HepG2 (cell line): ENCODE measurements around the gene IFI35. TPM values are rescaled to one million over a fixed set of nuclear protein-coding genes. Genes with fewer than 3 reads are reported as not detected.

Source experiments
- CTCF ChIP-seq: sonication (generic); formaldehyde crosslinking; IDR thresholded peaks from 2 replicates; pipeline ENCODE4 v1.5.0; 2020; ENCODE audit warnings: mild to moderate bottlenecking, missing genetic modification reagents, moderate library complexity
- MED1 ChIP-seq: sonication (generic); formaldehyde crosslinking; IDR thresholded peaks from 2 replicates; pipeline ENCODE4 v1.4.0; 2020; ENCODE audit warnings: missing genetic modification reagents
- PHF20 ChIP-seq: sonication (generic); formaldehyde crosslinking; IDR thresholded peaks from 2 replicates; pipeline ENCODE4 v1.5.0; 2020; ENCODE audit warnings: mild to moderate bottlenecking, missing genetic modification reagents
- ZNF331 ChIP-seq: sonication (generic); formaldehyde crosslinking; IDR thresholded peaks from 2 replicates; pipeline ENCODE4 v1.4.0; 2020; ENCODE audit warnings: missing genetic modification reagents
- ZNF619 ChIP-seq: sonication (generic); formaldehyde crosslinking; IDR thresholded peaks from 2 replicates; pipeline ENCODE4 v1.4.0; 2020; ENCODE audit warnings: mild to moderate bottlenecking, missing genetic modification reagents
- polyA plus RNA-seq, 8 experiments: library from polyadenylated mRNA; depleted of rRNA in 3 of 8; stranded (reverse) in 7 of 8; unstranded in 1 of 8; fragments of >200 nt; fragmentation: Illumina TruSeq in 4 of 8; extraction: Trizol in 4 of 8; gene quantifications; 2 replicates each; pipeline versions ENCODE4 v1.2.1 to v1.2.3, GENCODE V29; 2011 to 2016; ENCODE audit warnings: low read depth in 4 of 8, missing spikeins in 1 of 8, mixed read lengths in 1 of 8; ENCODE audit not compliant: insufficient read depth in 1 of 8
- total RNA-seq, 5 experiments: library from RNA; depleted of rRNA; stranded (reverse); fragments of >200 nt; fragmentation: Illumina TruSeq; extraction: Trizol; gene quantifications; 2 replicates each; pipeline ENCODE4 v1.2.3, GENCODE V29; 2016; ENCODE audit warnings: low read depth in 1 of 5
- TF ChIP-seq, protein P1 (sequence below): sonication (generic); formaldehyde crosslinking; IDR thresholded peaks from 2 replicates; pipeline ENCODE4 v1.5.0; 2020; ENCODE audit warnings: mild to moderate bottlenecking, missing genetic modification reagents
- TF ChIP-seq, protein P2 (sequence below): sonication (generic); formaldehyde crosslinking; IDR thresholded peaks from 2 replicates; pipeline ENCODE4 v1.4.0; 2020; ENCODE audit warnings: missing genetic modification reagents
- TF ChIP-seq, protein P3 (sequence below), 2 experiments: fragments of 450-650 bp in 1 of 2; sonication (generic) in 1 of 2; formaldehyde crosslinking in 1 of 2; IDR thresholded peaks; 2 replicates each; pipeline versions ENCODE4 v1.6.1 to v1.8.0; 2016 to 2022; ENCODE audit warnings: antibody characterized with exemption in 1 of 2, mild to moderate bottlenecking in 1 of 2, missing genetic modification reagents in 1 of 2

Gene IFI35
- total and polyA plus RNA-seq, 2 of the 13 experiments (the other 11 are each of a cell fraction or from before 2014, with no cell fraction given): 28.9 to 38.1 TPM

DNA sequence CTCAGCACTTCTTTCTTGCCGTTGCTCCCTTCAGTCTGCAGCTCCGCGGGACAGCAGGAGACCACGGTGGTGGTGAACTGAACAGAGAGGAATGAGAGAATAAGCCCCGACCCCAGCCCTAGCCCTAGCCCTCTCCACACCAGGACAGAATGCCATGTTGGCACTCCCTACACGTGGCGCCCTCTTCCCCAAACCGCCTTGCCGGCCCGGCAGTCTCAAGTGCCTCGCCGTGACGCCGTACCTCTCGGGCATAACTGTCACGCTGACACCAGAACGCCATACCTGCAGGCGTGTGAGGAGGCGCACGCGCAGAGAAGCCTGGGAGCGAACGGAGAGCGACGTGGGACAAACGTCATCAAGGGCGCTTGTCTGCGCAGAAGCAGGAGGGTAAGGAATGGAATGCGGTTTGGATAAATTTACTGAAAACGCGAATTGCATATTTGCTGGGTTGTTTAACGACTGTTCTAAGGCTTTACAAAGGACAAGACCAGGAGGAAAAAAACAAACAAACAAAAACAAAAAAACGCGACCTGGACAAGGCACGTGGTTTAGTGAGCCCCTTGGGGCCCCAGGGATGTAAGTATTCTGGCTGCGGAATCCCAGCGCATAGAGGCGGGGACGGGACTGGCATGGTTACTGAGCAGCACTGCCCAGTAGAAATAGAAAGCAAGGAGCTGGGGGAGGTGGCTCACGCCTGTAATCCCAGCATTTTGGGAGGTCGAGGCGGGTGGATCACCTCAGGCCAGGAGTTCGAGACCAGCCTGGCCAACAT lies 42.2 kb upstream of the IFI35 start, which contains the start of gene AARSD1 (continued):
- TF ChIP-seq, protein P1, sequence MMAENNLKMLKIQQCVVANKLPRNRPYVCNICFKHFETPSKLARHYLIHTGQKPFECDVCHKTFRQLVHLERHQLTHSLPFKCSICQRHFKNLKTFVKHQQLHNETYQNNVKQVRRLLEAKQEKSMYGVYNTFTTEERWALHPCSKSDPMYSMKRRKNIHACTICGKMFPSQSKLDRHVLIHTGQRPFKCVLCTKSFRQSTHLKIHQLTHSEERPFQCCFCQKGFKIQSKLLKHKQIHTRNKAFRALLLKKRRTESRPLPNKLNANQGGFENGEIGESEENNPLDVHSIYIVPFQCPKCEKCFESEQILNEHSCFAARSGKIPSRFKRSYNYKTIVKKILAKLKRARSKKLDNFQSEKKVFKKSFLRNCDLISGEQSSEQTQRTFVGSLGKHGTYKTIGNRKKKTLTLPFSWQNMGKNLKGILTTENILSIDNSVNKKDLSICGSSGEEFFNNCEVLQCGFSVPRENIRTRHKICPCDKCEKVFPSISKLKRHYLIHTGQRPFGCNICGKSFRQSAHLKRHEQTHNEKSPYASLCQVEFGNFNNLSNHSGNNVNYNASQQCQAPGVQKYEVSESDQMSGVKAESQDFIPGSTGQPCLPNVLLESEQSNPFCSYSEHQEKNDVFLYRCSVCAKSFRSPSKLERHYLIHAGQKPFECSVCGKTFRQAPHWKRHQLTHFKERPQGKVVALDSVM: no peak
- peak; percentile 81 for TF ChIP-seq PHF20 (CRISPR knock-in tag)
- TF ChIP-seq ZNF331 (CRISPR knock-in tag): peak; percentile 26; the same call in 1 of the 2 replicates
- 0 out of 2 replicates have a peak, but pooled peaks have one; percentile 11 for TF ChIP-seq MED1
- 0 out of 2 replicates have a peak, but pooled peaks have one; percentile 14 for TF ChIP-seq CTCF
- TF ChIP-seq ZNF619 (CRISPR knock-in tag): 0 out of 2 replicates have a peak, but pooled peaks have one; percentile 43
- TF ChIP-seq, protein P2, sequence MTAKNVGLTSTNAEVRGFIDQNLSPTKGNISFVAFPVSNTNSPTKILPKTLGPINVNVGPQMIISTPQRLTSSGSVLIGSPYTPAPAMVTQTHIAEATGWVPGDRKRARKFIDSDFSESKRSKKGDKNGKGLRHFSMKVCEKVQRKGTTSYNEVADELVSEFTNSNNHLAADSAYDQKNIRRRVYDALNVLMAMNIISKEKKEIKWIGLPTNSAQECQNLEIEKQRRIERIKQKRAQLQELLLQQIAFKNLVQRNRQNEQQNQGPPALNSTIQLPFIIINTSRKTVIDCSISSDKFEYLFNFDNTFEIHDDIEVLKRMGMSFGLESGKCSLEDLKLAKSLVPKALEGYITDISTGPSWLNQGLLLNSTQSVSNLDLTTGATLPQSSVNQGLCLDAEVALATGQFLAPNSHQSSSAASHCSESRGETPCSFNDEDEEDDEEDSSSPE (CRISPR knock-in tag): no peak
- TF ChIP-seq, protein P3, sequence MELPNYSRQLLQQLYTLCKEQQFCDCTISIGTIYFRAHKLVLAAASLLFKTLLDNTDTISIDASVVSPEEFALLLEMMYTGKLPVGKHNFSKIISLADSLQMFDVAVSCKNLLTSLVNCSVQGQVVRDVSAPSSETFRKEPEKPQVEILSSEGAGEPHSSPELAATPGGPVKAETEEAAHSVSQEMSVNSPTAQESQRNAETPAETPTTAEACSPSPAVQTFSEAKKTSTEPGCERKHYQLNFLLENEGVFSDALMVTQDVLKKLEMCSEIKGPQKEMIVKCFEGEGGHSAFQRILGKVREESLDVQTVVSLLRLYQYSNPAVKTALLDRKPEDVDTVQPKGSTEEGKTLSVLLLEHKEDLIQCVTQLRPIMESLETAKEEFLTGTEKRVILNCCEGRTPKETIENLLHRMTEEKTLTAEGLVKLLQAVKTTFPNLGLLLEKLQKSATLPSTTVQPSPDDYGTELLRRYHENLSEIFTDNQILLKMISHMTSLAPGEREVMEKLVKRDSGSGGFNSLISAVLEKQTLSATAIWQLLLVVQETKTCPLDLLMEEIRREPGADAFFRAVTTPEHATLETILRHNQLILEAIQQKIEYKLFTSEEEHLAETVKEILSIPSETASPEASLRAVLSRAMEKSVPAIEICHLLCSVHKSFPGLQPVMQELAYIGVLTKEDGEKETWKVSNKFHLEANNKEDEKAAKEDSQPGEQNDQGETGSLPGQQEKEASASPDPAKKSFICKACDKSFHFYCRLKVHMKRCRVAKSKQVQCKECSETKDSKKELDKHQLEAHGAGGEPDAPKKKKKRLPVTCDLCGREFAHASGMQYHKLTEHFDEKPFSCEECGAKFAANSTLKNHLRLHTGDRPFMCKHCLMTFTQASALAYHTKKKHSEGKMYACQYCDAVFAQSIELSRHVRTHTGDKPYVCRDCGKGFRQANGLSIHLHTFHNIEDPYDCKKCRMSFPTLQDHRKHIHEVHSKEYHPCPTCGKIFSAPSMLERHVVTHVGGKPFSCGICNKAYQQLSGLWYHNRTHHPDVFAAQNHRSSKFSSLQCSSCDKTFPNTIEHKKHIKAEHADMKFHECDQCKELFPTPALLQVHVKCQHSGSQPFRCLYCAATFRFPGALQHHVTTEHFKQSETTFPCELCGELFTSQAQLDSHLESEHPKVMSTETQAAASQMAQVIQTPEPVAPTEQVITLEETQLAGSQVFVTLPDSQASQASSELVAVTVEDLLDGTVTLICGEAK (IDR thresholded peaks at IDR 0.05): no peak
- TF ChIP-seq, protein P3 (CRISPR knock-in tag; IDR thresholded peaks at IDR 0.05): peak; percentile 79; the same call in 1 of the 2 replicates
